HepG2 (cell line): ENCODE results near the gene SSX3. TPM values are rescaled to one million over a fixed set of nuclear protein-coding genes. Genes with fewer than 3 reads are reported as not detected.

Source experiments
- polyA plus RNA-seq, 8 experiments: library from polyadenylated mRNA; depleted of rRNA in 3 of 8; stranded (reverse) in 7 of 8; unstranded in 1 of 8; fragments of >200 nt; fragmentation: Illumina TruSeq in 4 of 8; extraction: Trizol in 4 of 8; gene quantifications; 2 replicates each; pipeline versions ENCODE4 v1.2.1 to v1.2.3, GENCODE V29; 2011 to 2016; ENCODE audit warnings: low read depth in 4 of 8, missing spikeins in 1 of 8, mixed read lengths in 1 of 8; ENCODE audit not compliant: insufficient read depth in 1 of 8
- small RNA-seq, 3 experiments: library from RNA; depleted of rRNA; stranded (forward); fragments of <200 nt; gene quantifications; one replicate each; pipeline ENCODE3, GENCODE V24; 2012; ENCODE audit warnings: low read depth in 2 of 3, low replicate concordance in 1 of 3; ENCODE audit not compliant: insufficient read length in 3 of 3, insufficient read depth in 2 of 3
- total RNA-seq, 5 experiments: library from RNA; depleted of rRNA; stranded (reverse); fragments of >200 nt; fragmentation: Illumina TruSeq; extraction: Trizol; gene quantifications; 2 replicates each; pipeline ENCODE4 v1.2.3, GENCODE V29; 2016; ENCODE audit warnings: low read depth in 1 of 5

Gene SSX3
- total and polyA plus RNA-seq, 2 of the 13 experiments (the other 11 are each of a cell fraction or from before 2014, with no cell fraction given) = not detected

Small RNA genes within 50 kb of the gene (small RNA-seq; reads per million reads assigned to genes)
- gene AL606490.7 (0 reads per million in 3 experiments), gene AL606490.9 (0 reads per million in 3 experiments)

Other genes starting within 250 kb of the SSX3 start
- not detected in 2 replicates for gene SPACA5B, start 226.1 kb downstream of the SSX3 start, total RNA-seq (2016; rRNA removed; fragmentation: Illumina TruSeq; extraction: Trizol)
- gene SPACA5B, start 226.1 kb downstream of the SSX3 start, polyA plus RNA-seq (2011; rRNA removed) = not detected in 2 replicates
- gene SSX5, start 159.9 kb downstream of the SSX3 start, total RNA-seq (2016; rRNA removed; fragmentation: Illumina TruSeq; extraction: Trizol) = not detected in 2 replicates
- not detected in 2 replicates for gene SSX5, start 159.9 kb downstream of the SSX3 start, polyA plus RNA-seq (2011; rRNA removed)
- not detected in 2 replicates for gene SSX1, start 101.3 kb downstream of the SSX3 start, total RNA-seq (2016; rRNA removed; fragmentation: Illumina TruSeq; extraction: Trizol)
- gene SSX1, start 101.3 kb downstream of the SSX3 start, polyA plus RNA-seq (2011; rRNA removed) = not detected in 2 replicates
- gene SSX4, start 26.8 kb upstream of the SSX3 start, total RNA-seq (2016; rRNA removed; fragmentation: Illumina TruSeq; extraction: Trizol) = not detected in 2 replicates
- gene SSX4, start 26.8 kb upstream of the SSX3 start, polyA plus RNA-seq (2011; rRNA removed) = not detected in 2 replicates
- gene SSX4B, start 55.3 kb upstream of the SSX3 start, total RNA-seq (2016; rRNA removed; fragmentation: Illumina TruSeq; extraction: Trizol) = not detected in 2 replicates
- not detected in 2 replicates for gene SSX4B, start 55.3 kb upstream of the SSX3 start, polyA plus RNA-seq (2011; rRNA removed)
- gene SLC38A5, start 113.6 kb upstream of the SSX3 start, total RNA-seq (2016; rRNA removed; fragmentation: Illumina TruSeq; extraction: Trizol) = 22.3 and 46.1 TPM in 2 replicates
- gene SLC38A5, start 113.6 kb upstream of the SSX3 start, polyA plus RNA-seq (2011; rRNA removed) = 73.4 and 90.9 TPM in 2 replicates
- 37.9 and 40.1 TPM in 2 replicates for gene FTSJ1, start 119.5 kb upstream of the SSX3 start, total RNA-seq (2016; rRNA removed; fragmentation: Illumina TruSeq; extraction: Trizol)
- gene FTSJ1, start 119.5 kb upstream of the SSX3 start, polyA plus RNA-seq (2011; rRNA removed) = 29.2 and 30.3 TPM in 2 replicates
- gene PORCN, start 152.3 kb upstream of the SSX3 start, total RNA-seq (2016; rRNA removed; fragmentation: Illumina TruSeq; extraction: Trizol) = 2.6 and 3.9 TPM in 2 replicates
- 5.8 and 6.0 TPM in 2 replicates for gene PORCN, start 152.3 kb upstream of the SSX3 start, polyA plus RNA-seq (2011; rRNA removed)
- gene EBP, start 165.1 kb upstream of the SSX3 start, total RNA-seq (2016; rRNA removed; fragmentation: Illumina TruSeq; extraction: Trizol) = 162 and 260 TPM in 2 replicates
- gene EBP, start 165.1 kb upstream of the SSX3 start, polyA plus RNA-seq (2011; rRNA removed) = 106 and 162 TPM in 2 replicates
- gene TBC1D25, start 183.0 kb upstream of the SSX3 start, total RNA-seq (2016; rRNA removed; fragmentation: Illumina TruSeq; extraction: Trizol) = 3.2 and 3.5 TPM in 2 replicates
- 4.7 and 6.0 TPM in 2 replicates for gene TBC1D25, start 183.0 kb upstream of the SSX3 start, polyA plus RNA-seq (2011; rRNA removed)
- 182 and 239 TPM in 2 replicates for gene RBM3, start 217.8 kb upstream of the SSX3 start, total RNA-seq (2016; rRNA removed; fragmentation: Illumina TruSeq; extraction: Trizol)
- gene RBM3, start 217.8 kb upstream of the SSX3 start, polyA plus RNA-seq (2011; rRNA removed) = 109 and 123 TPM in 2 replicates
- 19.3 and 28.7 TPM in 2 replicates for gene WDR13, start 240.8 kb upstream of the SSX3 start, total RNA-seq (2016; rRNA removed; fragmentation: Illumina TruSeq; extraction: Trizol)
- 37.1 and 52.7 TPM in 2 replicates for gene WDR13, start 240.8 kb upstream of the SSX3 start, polyA plus RNA-seq (2011; rRNA removed)